Urothelium cell line (cell line): ENCODE data around the gene ZFP91.
"Not testable (repeated sequence)": the region's sequence is repeated elsewhere in the genome, so short reads cannot be mapped to it uniquely, and the experiment has no call there.

ENCODE experiments used
- DNase-seq: peaks from one replicate; pipeline ENCODE4 v3.0.0; 2011; ENCODE audit warnings: low spot score, mixed read lengths
- FAIRE-seq: peaks from 2 replicates; lab custom pipeline; 2011; peaks lifted over from hg19 to GRCh38; lab: Jason Lieb, UNC

Gene ZFP91, protein sequence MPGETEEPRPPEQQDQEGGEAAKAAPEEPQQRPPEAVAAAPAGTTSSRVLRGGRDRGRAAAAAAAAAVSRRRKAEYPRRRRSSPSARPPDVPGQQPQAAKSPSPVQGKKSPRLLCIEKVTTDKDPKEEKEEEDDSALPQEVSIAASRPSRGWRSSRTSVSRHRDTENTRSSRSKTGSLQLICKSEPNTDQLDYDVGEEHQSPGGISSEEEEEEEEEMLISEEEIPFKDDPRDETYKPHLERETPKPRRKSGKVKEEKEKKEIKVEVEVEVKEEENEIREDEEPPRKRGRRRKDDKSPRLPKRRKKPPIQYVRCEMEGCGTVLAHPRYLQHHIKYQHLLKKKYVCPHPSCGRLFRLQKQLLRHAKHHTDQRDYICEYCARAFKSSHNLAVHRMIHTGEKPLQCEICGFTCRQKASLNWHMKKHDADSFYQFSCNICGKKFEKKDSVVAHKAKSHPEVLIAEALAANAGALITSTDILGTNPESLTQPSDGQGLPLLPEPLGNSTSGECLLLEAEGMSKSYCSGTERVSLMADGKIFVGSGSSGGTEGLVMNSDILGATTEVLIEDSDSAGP

DNA sequence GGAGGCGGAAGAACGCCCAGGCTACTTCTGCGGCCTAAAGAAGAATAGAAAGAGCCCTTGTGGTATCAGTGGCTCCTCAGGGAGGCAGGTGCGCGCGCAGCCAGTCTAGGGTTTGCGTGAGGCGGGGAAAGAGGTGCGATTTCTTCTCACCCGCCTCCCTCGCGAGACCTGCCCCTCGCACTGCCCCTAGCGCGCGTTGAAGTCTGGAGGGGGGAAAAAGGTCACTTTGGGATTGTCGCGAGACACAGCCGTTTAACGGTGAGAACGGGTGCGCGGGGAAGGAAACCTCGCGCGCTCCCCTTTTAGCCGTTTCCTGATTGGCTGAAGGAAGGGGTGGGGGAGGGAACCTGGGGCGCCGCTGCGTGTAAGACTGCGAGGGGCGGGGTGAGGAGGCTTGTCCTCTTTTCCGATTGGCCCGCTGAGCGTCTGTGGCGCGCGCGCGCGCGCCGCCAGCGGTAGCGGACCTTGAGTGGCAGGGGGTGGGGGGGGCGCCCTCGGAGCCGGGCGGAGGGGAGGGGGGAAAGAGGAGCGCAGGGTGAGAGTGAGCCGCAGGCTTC lies at the start of gene ZFP91:
Gene ZFP91 (plus strand): TSS at position 429 of the 557 bp plus-strand sequence. CDS start 219 bp downstream, outside the sequence.
- peak; percentile 94 for DNase-seq
- FAIRE-seq, result peak; percentile 9

- no peak for FAIRE-seq
- DNase-seq, result no peak
Observed at GRCh38 chr11:58530236-58530635, 48.6 kb upstream of the ZFP91 start.

- DNase-seq, result no peak
- no peak for FAIRE-seq
Observed at GRCh38 chr11:58531865-58532341, 47.0 kb upstream of the ZFP91 start.

DNA sequence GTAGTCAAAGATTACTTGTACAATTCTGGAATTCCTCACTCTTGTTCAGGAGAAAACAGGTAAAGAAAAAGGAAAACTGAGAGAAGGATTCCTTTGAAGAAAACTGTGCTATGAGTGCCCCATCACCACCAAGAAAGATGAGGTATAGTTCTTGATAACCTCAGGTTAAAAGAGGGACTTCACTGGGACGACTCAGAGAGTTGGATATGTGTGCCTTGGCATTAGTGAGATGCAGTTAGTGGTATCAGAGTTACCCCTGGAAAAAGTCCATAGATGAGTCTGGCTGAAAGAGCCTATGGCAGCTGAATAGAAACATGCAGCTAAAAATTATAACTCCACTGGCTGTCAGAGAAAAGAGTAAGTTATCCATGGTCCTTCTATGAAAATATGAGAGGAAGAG lies 32.0 kb upstream of the ZFP91 start:
- FAIRE-seq, result no peak
- DNase-seq, result no peak

DNA sequence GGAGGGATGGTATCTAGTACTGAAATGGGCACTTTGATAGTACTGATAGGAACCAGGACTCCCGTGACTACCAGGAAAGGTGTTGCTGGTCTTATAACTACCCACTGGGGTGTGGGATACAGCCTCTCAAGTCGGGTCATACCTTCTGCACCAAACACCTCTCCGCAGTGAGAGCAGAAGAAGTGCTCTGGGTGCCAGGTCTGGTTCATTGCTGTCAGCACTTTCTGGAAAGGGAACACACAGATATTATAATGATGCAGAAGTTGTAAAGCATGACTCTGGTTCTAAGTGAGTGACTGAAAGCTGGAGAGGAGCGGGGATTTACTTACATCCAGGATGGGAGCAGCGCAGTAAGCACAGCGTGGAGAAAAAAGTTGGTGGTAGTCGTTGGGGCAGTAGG lies 29.2 kb upstream of the ZFP91 start:
- DNase-seq (no peak), FAIRE-seq (no peak)

DNA sequence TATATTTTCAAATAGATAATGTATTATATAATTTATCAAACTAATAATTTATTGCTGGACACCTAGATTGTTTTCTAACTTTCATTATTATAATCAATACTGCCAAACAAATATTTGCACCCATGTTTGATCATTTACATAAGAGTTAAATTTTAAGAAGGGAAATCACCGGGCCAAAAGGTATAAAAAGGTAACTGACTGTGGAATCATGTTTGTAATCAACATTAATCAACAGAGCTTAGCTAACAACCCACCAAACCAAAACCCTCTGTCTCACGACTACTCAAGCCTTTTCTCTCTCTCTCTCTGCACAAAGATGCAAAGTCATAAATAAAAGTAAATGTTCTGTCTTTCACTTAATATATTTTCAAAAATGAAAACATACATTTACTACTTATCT lies 18.0 kb upstream of the ZFP91 start:
- DNase-seq, result no peak
- FAIRE-seq, result no peak

DNA sequence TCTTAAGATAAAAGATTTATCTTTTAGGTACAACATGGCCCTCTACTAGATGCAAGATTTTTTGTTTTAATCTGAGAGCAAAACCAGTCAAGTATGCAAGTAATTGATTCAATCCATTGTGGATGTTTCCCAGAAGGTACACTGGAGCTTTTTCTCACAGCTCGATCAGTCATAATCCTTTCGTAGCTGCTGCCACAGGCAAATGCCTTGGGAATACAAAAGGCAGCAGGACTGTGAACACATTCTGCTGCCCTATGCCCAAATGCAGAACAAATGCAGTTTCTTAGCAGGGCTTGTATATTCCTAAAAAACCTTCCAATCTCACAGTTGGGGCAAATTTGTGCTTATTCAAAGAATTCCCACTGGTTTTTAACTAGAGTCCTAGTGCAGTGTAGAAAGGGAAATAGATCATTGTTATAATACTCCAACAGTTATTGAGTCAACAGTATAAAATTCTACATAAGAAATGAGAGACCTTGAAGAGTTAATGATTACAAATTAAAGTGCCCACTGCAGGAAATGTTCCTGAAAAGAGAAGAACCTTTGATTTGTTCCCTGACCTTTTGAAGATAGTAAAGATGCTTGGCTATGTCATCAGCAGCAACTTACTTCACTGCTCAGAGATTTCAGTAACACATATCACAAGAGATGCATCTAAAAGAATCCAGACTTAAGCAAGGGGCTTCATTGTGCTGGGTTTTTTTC lies 17.3 kb upstream of the ZFP91 start:
- DNase-seq, result no peak
- FAIRE-seq, result no peak

GRCh38 chr11:58562375-58562800 lies 16.5 kb upstream of the ZFP91 start:
- FAIRE-seq, result no peak
- DNase-seq, result no peak

- FAIRE-seq (no peak), DNase-seq (no peak)
Observed at GRCh38 chr11:58564231-58564630, 14.6 kb upstream of the ZFP91 start.

DNA sequence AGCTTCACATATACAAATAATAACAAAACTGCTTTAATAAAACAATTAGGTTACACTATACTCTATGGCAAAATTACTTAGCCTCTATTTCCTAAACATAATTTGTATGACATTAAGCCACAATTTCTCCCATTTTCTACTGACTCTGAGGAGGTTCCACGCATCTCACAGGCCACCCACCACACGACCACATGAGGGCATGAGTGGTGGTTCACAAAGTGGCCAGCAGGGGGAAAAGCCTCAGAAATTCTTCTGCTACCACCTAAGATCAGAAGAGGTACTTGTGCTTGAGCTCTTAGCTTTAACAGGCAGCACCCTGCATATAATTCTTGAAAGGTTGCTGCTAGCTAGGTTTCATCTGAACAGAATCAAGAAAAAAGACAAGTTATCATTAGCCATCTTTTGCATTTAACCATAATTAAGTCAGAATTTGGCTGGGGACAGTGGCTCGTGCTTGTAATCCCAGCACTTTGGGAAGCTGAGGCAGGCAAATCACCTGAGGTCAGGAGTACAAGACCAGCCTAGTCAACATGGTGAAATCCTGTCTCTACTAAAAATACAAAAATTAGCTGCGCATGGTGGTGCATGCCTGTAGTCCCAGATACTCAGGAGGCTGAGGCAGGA lies 10.9 kb upstream of the ZFP91 start:
- FAIRE-seq, result no peak
- DNase-seq, result peak; percentile 55

DNA sequence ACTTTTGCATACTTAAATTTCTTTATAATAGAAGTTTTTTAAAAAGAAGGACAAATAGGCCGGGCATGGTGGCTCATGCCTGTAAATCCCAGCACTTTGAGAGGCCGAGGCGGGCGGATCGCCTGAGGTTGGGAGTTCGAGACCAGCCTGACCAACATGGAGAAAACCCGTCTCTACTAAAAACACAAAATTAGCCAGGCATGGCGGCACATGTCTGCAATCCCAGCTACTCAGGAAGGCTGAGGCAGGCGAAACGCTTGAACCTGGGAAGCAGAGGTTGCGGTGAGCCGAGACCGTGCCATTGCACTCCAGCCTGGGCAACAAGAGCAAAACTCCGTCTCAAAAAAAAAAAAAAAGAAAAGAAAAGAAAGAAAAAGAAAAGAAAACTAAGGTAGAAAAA lies 6.0 kb upstream of the ZFP91 start:
- FAIRE-seq, DNase-seq: not testable (repeated sequence)

GRCh38 chr11:58573451-58574104 lies 5.3 kb upstream of the ZFP91 start:
- DNase-seq (peak; percentile 43), FAIRE-seq (no peak)

GRCh38 chr11:58574881-58575280 lies 4.0 kb upstream of the ZFP91 start:
- no peak for DNase-seq
- no peak for FAIRE-seq

- FAIRE-seq (no peak), DNase-seq (no peak)
Observed at GRCh38 chr11:58575377-58576020, 3.4 kb upstream of the ZFP91 start, which contains the start of gene LPXN. Gene LPXN (minus strand): TSS chr11:58575856. CDS start chr11:58575772, 84 bp downstream.

GRCh38 chr11:58576887-58577471 lies 1.9 kb upstream of the ZFP91 start:
- FAIRE-seq, result no peak

GRCh38 chr11:58577555-58578135 lies 1.2 kb upstream of the ZFP91 start:
- FAIRE-seq (no peak), DNase-seq (no peak)

More at GRCh38 chr11:58576887-58577471, 1.9 kb upstream of the ZFP91 start:
- DNase-seq, result peak; percentile 11

DNA sequence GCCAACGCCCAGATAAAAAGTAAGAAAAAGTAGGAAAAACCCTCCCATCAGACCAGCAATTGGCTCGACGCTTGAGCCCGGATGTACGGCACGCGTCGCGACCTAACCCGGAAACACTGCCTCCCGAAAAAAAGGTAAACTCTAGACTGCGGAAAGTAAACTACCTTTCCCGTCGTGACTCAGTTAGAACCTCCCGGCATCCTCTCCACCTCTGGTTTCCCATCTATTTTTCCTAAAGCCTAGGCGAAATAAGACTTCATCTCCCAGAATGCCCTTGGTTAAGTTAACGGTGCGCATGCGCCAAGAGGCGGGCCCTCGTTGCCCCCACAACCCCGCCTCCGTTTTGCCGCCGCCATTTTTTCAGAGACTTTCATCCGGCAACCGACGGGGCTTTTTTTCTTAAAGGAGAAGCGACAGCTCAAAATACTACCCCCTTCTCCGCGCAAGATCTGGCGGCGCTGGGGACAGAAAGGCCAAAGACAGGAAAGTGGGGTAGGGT lies 678 bp upstream of the ZFP91 start:
- DNase-seq, result peak; percentile 86
- no peak for FAIRE-seq

DNA sequence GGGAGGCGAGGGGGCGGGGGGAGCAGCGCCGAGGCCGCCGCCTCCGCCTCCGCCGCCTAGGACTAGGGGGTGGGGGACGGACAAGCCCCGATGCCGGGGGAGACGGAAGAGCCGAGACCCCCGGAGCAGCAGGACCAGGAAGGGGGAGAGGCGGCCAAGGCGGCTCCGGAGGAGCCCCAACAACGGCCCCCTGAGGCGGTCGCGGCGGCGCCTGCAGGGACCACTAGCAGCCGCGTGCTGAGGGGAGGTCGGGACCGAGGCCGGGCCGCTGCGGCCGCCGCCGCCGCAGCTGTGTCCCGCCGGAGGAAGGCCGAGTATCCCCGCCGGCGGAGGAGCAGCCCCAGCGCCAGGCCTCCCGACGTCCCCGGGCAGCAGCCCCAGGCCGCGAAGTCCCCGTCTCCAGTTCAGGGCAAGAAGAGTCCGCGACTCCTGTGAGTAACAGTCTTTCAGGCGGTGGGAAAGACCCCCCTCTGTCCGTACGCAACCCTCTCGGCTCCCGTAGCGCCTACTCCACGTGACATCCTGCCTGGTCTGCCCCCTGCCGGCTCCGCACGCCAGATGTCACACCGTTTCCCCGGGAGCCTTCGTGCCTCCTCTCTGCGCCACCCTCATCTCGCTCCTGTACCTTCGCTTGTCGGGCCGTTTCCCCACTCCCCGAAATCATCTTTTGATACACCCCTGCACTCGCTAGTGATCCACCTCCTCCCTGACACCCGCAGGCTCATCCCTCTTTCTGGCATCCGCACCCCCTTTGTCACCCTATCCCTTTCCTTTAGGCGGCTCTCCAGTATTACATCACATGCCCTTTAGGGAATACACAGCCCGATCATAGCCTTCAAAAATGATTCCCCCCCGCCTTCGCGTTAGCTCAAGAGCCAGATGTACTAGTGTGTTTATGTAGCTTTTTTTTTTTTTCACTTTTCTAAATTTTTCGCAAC lies 598 bp downstream of the ZFP91 start:
- FAIRE-seq (peak; percentile 81), DNase-seq (peak; percentile 88)
